HG02973 (cell line): ENCODE results near the gene COX7B2.

Source experiments
- ATAC-seq: cut with Tn5 transposase; IDR thresholded peaks from one replicate; pipeline ENCODE4 v1.9.1; 2021; ENCODE audit warnings: moderate library complexity; ENCODE audit not compliant: unreplicated experiment

Gene COX7B2

GRCh38 chr4:46720055-46720454, 189.0 kb downstream of the COX7B2 start:
- ATAC-seq: no peak

DNA sequence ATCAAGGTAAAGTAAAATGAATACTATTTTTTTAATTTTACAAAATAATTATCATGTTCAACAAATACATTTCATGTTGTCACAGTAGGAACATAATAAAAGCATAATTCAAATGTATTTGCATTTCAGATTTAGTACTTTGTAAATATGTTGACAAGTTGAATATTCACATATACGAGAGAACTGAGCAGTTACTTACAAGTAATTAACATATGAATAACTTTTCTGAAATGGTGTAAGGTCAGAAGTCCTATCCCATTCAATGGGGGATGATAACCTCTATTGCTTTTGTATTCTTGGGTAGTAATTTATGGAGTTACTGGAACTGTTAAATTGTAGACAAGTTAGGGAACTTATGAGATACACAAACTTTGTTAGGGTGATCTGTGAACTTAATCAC, 191.1 kb downstream of the COX7B2 start:
- ATAC-seq: no peak

GRCh38 chr4:46715468-46715867, 193.6 kb downstream of the COX7B2 start:
- ATAC-seq: no peak

GRCh38 chr4:46698891-46699290, 210.2 kb downstream of the COX7B2 start:
- ATAC-seq: no peak
